Ascending aorta (tissue), 2 donors: ENCODE measurements around the gene SORCS2. TPM values are rescaled to one million over a fixed set of nuclear protein-coding genes. Genes with fewer than 3 reads are reported as not detected.

Experiments
- DNase-seq, 2 donors: peaks; one replicate each; pipeline ENCODE4 v3.0.0-alpha.2; 2019; ENCODE audit warnings: low spot score in 2 of 2
- H3K27ac ChIP-seq, 2 donors: fragments of 200-600 bp; sonication (generic); one replicate each; pipeline ENCODE4 v1.5.1; 2016 to 2017; ENCODE audit warnings: mild to moderate bottlenecking in 1 of 2
- H3K27me3 ChIP-seq: fragments of 200-600 bp; sonication (generic); one replicate; pipeline ENCODE4 v1.5.1; 2017
- H3K36me3 ChIP-seq, 2 donors: fragments of 200-600 bp; sonication (generic); one replicate each; pipeline ENCODE4 v1.5.1; 2016
- H3K4me1 ChIP-seq, 2 donors: fragments of 200-600 bp; sonication (generic); one replicate each; pipeline ENCODE4 v1.5.1; 2016 to 2017; ENCODE audit warnings: mild to moderate bottlenecking in 1 of 2
- H3K4me3 ChIP-seq, 2 donors: fragments of 200-600 bp; sonication (generic); one replicate each; pipeline ENCODE4 v1.5.1; 2016 to 2017; ENCODE audit warnings: mild to moderate bottlenecking in 1 of 2
- H3K9me3 ChIP-seq, 2 donors: fragments of 200-600 bp; sonication (generic); one replicate each; pipeline ENCODE4 v1.5.1; 2016
- CTCF ChIP-seq, 3 experiments: fragments of 200-600 bp in 2 of 3; fragments of 450-650 bp in 1 of 3; sonication (generic) in 2 of 3; IDR thresholded peaks; one replicate each; pipeline ENCODE4 v1.5.1; 2016 to 2019; ENCODE audit warnings: antibody characterized with exemption in 3 of 3, mild to moderate bottlenecking in 1 of 3, moderate library complexity in 1 of 3
- intact Hi-C: fragments of 100-400 bp; cut with DNase I; formaldehyde crosslinking; loops from one replicate; pipeline ENCODE4 v1.15.1; 2023
- total RNA-seq: library from RNA; depleted of rRNA; stranded (reverse); fragments of >200 nt; gene quantifications from one replicate; pipeline ENCODE4 v1.1.0, GENCODE V29; 2016

Gene SORCS2
- total RNA-seq, 1 donor from 2014 or later, result 0.32 TPM

GRCh38 chr4:7774301-7775294 lies 582.3 kb downstream of the SORCS2 start:
- H3K9me3 ChIP-seq, result no peaks in the 10 kb centered on the region
- intact Hi-C loops, result no loop called here
- no peak overlapping the region for H3K27ac ChIP-seq
- no peak overlapping the region for H3K4me3 ChIP-seq
- no peaks in the 10 kb centered on the region for H3K27me3 ChIP-seq
- TF ChIP-seq CTCF (IDR thresholded peaks at IDR 0.05), result no peak
- no peaks in the 10 kb centered on the region for H3K4me1 ChIP-seq
- H3K36me3 ChIP-seq, result peaks cover 47 to 73% of the 10 kb centered on the region in 2 donors
- no peak for DNase-seq

GRCh38 chr4:7775396-7775795 lies 583.1 kb downstream of the SORCS2 start:
- H3K36me3 ChIP-seq, result peaks cover 46 to 65% of the 10 kb centered on the region in 2 donors
- no peak overlapping the region for H3K27ac ChIP-seq
- H3K4me3 ChIP-seq, result no peak overlapping the region
- no peaks in the 10 kb centered on the region for H3K27me3 ChIP-seq
- no peak for DNase-seq
- TF ChIP-seq CTCF (IDR thresholded peaks at IDR 0.05), result no peak
- intact Hi-C loops, result no loop called here
- no peaks in the 10 kb centered on the region for H3K9me3 ChIP-seq
- H3K4me1 ChIP-seq, result no peaks in the 10 kb centered on the region

- intact Hi-C loops, result no loop called here
- no peak for DNase-seq
- no peak overlapping the region for H3K4me3 ChIP-seq
- no peak for TF ChIP-seq CTCF (IDR thresholded peaks at IDR 0.05)
- no peaks in the 10 kb centered on the region for H3K9me3 ChIP-seq
- H3K27ac ChIP-seq, result no peak overlapping the region
- peaks cover 5 to 6% of the 10 kb centered on the region in 2 donors for H3K4me1 ChIP-seq
- H3K36me3 ChIP-seq, result peaks cover 29 to 50% of the 10 kb centered on the region in 2 donors
- H3K27me3 ChIP-seq, result no peaks in the 10 kb centered on the region
Measured at GRCh38 chr4:7777017-7777710, 584.8 kb downstream of the SORCS2 start.

- intact Hi-C loops, result loop anchor here (2.0 kb wide), 1 partner anchor 13 kb away; no protein-coding TSS in a partner anchor
- no peak for DNase-seq
- TF ChIP-seq CTCF (IDR thresholded peaks at IDR 0.05), result no peak
- Histone ChIP-seq H3K27ac (peak overlapping the region in 1 of 2 donors; percentile 45), H3K27me3 (no peaks in the 10 kb centered on the region), H3K9me3 (no peaks in the 10 kb centered on the region), H3K4me3 (peak overlapping the region; percentile 20 to 50), H3K4me1 (peaks cover 9 to 13% of the 10 kb centered on the region in 2 donors), H3K36me3 (peaks cover 21 to 42% of the 10 kb centered on the region in 2 donors)
Measured at GRCh38 chr4:7777871-7778509, 585.7 kb downstream of the SORCS2 start.
